KMS-11 (cell line): ENCODE results near the gene CPZ.

Experiments
- H2AFZ ChIP-seq: fragments of 200-600 bp; sonication (generic); 2 replicates; pipeline ENCODE4 v1.6.1; 2016; ENCODE audit warnings: antibody characterized with exemption, mixed run types, low read depth
- H3K27ac ChIP-seq: fragments of 200-600 bp; sonication (generic); 2 replicates; pipeline ENCODE4 v1.6.1; 2016; ENCODE audit warnings: mild to moderate bottlenecking, mixed run types
- H3K27me3 ChIP-seq: fragments of 200-600 bp; sonication (generic); 2 replicates; pipeline ENCODE4 v1.6.1; 2017; ENCODE audit warnings: mild to moderate bottlenecking, low read depth, mixed run types, moderate library complexity; ENCODE audit not compliant: insufficient read depth
- H3K36me3 ChIP-seq: fragments of 200-600 bp; sonication (generic); 2 replicates; pipeline ENCODE4 v1.6.1; 2017; ENCODE audit warnings: mild to moderate bottlenecking, mixed run types; ENCODE audit not compliant: insufficient read depth
- H3K4me1 ChIP-seq: fragments of 200-600 bp; sonication (generic); 2 replicates; pipeline ENCODE4 v1.6.1; 2016; ENCODE audit warnings: mild to moderate bottlenecking, low read depth, mixed run types; ENCODE audit not compliant: poor library complexity, severe bottlenecking
- H3K4me2 ChIP-seq: fragments of 200-600 bp; sonication (generic); 2 replicates; pipeline ENCODE4 v1.7.0; 2016; ENCODE audit warnings: mild to moderate bottlenecking, mixed run types
- H3K4me3 ChIP-seq: fragments of 200-600 bp; sonication (generic); IDR thresholded peaks from 2 replicates; pipeline ENCODE4 v1.6.1; 2017; ENCODE audit warnings: low read depth, low read length, mixed read lengths; ENCODE audit not compliant: insufficient read depth
- H3K79me2 ChIP-seq: fragments of 200-600 bp; sonication (generic); 2 replicates; pipeline ENCODE4 v1.6.1; 2016; ENCODE audit warnings: low read depth, mixed run types; ENCODE audit not compliant: insufficient read depth
- H3K9ac ChIP-seq: fragments of 200-600 bp; sonication (generic); 2 replicates; pipeline ENCODE4 v1.6.1; 2016; ENCODE audit warnings: mild to moderate bottlenecking, mixed run types
- H4K20me1 ChIP-seq: fragments of 200-600 bp; sonication (generic); 2 replicates; pipeline ENCODE4 v1.6.1; 2016; ENCODE audit warnings: mild to moderate bottlenecking, mixed run types; ENCODE audit not compliant: insufficient read depth
- CTCF ChIP-seq: fragments of 200-600 bp; sonication (generic); conservative IDR thresholded peaks from 2 replicates; pipeline ENCODE4 v1.6.1; 2017; ENCODE audit warnings: low read depth, mild to moderate bottlenecking, antibody characterized with exemption, low read length, moderate library complexity, mixed read lengths

Gene CPZ

GRCh38 chr4:8593264-8594096, 915 bp downstream of the CPZ start:
- H3K27ac ChIP-seq, result no peak overlapping the region
- H3K4me1 ChIP-seq, result no peaks in the 10 kb centered on the region
- H3K9ac ChIP-seq, result no peak overlapping the region
- no peak overlapping the region for H3K4me2 ChIP-seq
- H3K27me3 ChIP-seq, result peaks cover 7% of the 10 kb centered on the region; the same call in 1 of the 2 replicates
- TF ChIP-seq CTCF, result no peak
- no peaks in the 10 kb centered on the region for H4K20me1 ChIP-seq
- H3K79me2 ChIP-seq, result no peaks in the 10 kb centered on the region
- H2AFZ ChIP-seq, result no peak overlapping the region
- H3K36me3 ChIP-seq, result no peaks in the 10 kb centered on the region
- H3K4me3 ChIP-seq, result no peak overlapping the region

- no peak overlapping the region for H3K9ac ChIP-seq
- H3K36me3 ChIP-seq, result no peaks in the 10 kb centered on the region
Measured at GRCh38 chr4:8594097-8595038, 1.8 kb downstream of the CPZ start.

GRCh38 chr4:8595237-8596087, 2.9 kb downstream of the CPZ start:
- no peaks in the 10 kb centered on the region for H3K36me3 ChIP-seq
- no peak for TF ChIP-seq CTCF
- H3K4me2 ChIP-seq, result no peak overlapping the region
- H3K9ac ChIP-seq, result no peak overlapping the region
- H3K4me3 ChIP-seq, result no peak overlapping the region
- no peaks in the 10 kb centered on the region for H4K20me1 ChIP-seq
- peaks cover 7% of the 10 kb centered on the region; the same call in 1 of the 2 replicates for H3K27me3 ChIP-seq
- no peak overlapping the region for H2AFZ ChIP-seq
- H3K27ac ChIP-seq, result no peak overlapping the region
- no peaks in the 10 kb centered on the region for H3K79me2 ChIP-seq
- no peaks in the 10 kb centered on the region for H3K4me1 ChIP-seq

More at GRCh38 chr4:8594097-8595038, 1.8 kb downstream of the CPZ start:
- no peaks in the 10 kb centered on the region for H3K79me2 ChIP-seq
- H3K4me1 ChIP-seq, result no peaks in the 10 kb centered on the region
- H3K4me3 ChIP-seq, result no peak overlapping the region
- TF ChIP-seq CTCF, result peak; percentile 57
- H3K27ac ChIP-seq, result no peak overlapping the region
- H3K27me3 ChIP-seq, result peaks cover 7% of the 10 kb centered on the region; the same call in 1 of the 2 replicates
- H2AFZ ChIP-seq, result no peak overlapping the region
- H4K20me1 ChIP-seq, result no peaks in the 10 kb centered on the region
- H3K4me2 ChIP-seq, result no peak overlapping the region

GRCh38 chr4:8596891-8597290, 4.3 kb downstream of the CPZ start:
- TF ChIP-seq CTCF, result no peak
- no peaks in the 10 kb centered on the region for H3K36me3 ChIP-seq
- peaks cover 3% of the 10 kb centered on the region; the same call in 1 of the 2 replicates for H3K27me3 ChIP-seq
- H4K20me1 ChIP-seq, result no peaks in the 10 kb centered on the region
- no peak overlapping the region for H3K4me3 ChIP-seq
- no peak overlapping the region for H2AFZ ChIP-seq
- H3K27ac ChIP-seq, result no peak overlapping the region
- no peaks in the 10 kb centered on the region for H3K4me1 ChIP-seq
- no peak overlapping the region for H3K9ac ChIP-seq
- no peak overlapping the region for H3K4me2 ChIP-seq
- no peaks in the 10 kb centered on the region for H3K79me2 ChIP-seq
